HG03575 (cell line): ENCODE results near the gene MUC22.
"Not testable (repeated sequence)": the region's sequence is repeated elsewhere in the genome, so short reads cannot be mapped to it uniquely, and the experiment has no call there.

Experiments
- ATAC-seq: cut with Tn5 transposase; IDR thresholded peaks from one replicate; pipeline ENCODE4 v1.9.1; 2021; ENCODE audit not compliant: unreplicated experiment, insufficient number of reproducible peaks, low FRiP score; ENCODE audit errors: extremely low read depth

The MUC22 gene

DNA sequence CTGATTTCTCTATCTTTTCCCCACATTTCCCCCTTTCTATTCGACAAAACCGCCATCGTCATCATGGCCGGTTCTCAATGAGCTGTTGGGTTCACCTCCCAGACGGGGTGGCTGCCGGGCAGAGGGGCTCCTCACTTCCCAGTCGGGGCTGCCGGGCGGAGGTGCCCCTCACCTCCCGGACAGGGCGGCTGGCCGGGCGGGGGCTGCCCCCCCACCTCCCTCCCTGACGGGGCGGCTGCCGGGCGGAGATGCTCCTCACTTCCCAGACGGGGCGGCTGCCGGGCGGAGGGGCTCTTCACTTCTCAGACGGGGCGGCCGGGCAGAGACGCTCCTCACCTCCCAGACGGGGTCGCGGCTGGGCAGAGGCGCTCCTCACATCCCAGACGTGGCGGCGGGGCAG lies 56.8 kb downstream of the MUC22 start:
- ATAC-seq: not testable (repeated sequence)

- ATAC-seq: not testable (repeated sequence)
These were observed 57.8 kb downstream of the MUC22 start for GRCh38 chr6:31067891-31068668.

GRCh38 chr6:31068669-31069340 lies 58.5 kb downstream of the MUC22 start:
- no peak for ATAC-seq

- ATAC-seq: no peak
These were observed 60.5 kb downstream of the MUC22 start for GRCh38 chr6:31070711-31071197.

DNA sequence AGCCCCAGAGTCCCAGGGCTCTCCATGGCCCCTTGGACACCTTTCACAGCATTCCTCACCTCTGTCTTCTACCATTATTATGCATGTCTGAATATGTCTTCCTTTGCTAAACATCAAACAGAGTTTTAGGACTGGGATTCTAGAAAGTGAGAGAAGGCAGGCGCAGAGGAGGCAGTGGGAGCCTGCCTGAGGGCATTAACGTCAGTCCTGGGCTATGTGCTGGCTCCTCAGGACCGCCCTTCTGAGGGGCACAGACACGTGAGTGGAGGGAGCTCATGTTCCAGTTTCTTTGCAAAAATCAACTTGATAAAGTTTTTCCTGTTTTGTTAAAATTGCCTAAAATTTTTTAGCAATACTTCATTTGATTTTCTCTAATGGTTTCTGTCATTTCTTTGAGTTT lies 64.1 kb downstream of the MUC22 start:
- ATAC-seq: no peak

GRCh38 chr6:31075528-31075927 lies 65.3 kb downstream of the MUC22 start:
- ATAC-seq: no peak

DNA sequence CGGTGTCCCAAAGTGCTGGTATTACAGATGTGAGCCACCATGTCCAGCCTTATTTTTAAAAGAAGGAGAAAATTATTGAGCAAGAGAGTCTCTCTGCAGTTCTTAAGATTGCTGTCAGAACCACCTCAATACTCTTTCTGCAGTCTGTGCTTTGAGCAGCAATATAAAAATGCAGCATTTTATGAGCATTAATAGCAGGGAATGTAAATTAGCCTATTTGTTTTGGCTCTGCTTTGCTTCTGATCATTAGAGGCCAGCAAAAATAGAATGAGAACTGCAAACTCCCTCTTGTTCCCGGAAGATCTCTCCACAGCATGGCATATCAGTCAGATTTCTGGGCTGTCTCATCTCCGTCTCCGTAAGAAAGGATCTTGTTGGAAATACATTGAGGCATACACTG lies 66.3 kb downstream of the MUC22 start:
- ATAC-seq: no peak

DNA sequence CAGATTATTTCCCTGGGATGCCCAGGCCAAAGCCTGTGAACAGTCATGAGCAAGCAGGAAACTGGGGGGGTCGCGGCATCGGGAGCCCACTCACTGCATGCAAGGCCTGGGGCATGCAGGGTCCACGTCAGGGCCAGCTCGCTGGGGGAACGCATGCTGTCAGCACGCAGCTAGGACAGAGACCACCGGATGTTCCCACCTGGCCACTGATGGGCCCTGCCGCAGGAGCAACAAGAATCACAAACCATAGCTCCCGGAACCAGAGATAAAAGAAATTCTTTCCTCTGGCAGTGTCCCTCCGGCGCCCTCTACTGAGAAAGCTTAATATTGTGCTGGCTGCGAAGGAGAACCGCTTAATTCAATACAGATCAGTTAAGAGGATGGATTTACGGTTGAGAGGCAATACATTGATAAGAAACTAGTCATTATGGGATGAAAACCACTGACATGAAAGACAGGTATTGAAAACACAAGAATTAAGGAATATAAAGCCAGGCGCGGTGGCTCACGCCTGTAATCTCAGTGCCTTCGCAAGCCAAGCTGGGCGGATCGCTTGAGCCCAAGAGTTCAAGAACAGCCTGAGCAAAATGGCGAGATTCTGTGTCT lies 69.5 kb downstream of the MUC22 start:
- ATAC-seq: no peak

- no peak for ATAC-seq
These were observed 71.6 kb downstream of the MUC22 start for GRCh38 chr6:31081872-31082271.

GRCh38 chr6:31083742-31084354 lies 73.6 kb downstream of the MUC22 start:
- no peak for ATAC-seq
